GM19023 (cell line): ENCODE data around the gene SMCO4.
"Not testable (repeated sequence)": the region's sequence is repeated elsewhere in the genome, so short reads cannot be mapped to it uniquely, and the experiment has no call there.

ENCODE experiments used
- ATAC-seq: cut with Tn5 transposase; IDR thresholded peaks from one replicate; pipeline ENCODE4 v1.9.1; 2021; ENCODE audit warnings: mild to moderate bottlenecking, moderate library complexity; ENCODE audit not compliant: unreplicated experiment

Gene SMCO4

DNA sequence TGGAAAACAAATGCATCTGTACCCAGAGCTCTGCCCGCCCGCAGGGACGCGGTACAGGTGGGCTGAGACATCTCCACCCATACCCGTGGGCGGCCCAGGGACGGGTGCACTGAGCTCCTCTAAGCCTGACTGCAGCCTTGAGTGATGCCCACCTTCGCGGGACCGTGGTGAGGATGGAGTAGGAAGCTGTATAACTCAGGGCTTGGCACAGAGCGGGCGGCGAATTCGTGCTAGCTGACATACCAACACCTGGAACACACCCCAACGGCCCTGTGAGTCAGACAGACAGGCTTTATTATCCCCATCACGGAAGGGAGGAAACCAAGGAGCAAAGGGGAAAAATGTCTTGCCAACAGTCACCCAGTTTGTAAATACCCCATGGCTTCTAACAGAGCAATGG lies 61.9 kb downstream of the SMCO4 start:
- ATAC-seq, result no peak

DNA sequence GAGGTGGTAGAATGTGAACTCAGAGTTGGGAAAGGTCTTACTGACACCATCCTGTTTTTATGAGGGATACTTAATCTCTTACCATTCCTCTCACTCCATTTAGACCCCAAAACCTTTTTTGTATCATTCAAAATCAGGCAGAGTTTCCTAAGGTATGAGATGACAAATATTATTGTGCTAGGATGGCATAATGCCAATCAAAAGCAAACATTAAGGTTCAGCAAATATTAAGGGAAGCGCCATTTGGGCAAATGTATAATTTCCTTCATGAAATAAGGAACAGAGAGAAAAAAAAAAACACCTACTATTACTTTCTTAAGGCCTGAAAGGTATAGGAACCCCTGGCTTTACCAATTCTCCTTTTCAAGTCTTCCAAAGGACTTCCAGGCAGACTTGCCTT lies 62.4 kb downstream of the SMCO4 start:
- ATAC-seq, result no peak

DNA sequence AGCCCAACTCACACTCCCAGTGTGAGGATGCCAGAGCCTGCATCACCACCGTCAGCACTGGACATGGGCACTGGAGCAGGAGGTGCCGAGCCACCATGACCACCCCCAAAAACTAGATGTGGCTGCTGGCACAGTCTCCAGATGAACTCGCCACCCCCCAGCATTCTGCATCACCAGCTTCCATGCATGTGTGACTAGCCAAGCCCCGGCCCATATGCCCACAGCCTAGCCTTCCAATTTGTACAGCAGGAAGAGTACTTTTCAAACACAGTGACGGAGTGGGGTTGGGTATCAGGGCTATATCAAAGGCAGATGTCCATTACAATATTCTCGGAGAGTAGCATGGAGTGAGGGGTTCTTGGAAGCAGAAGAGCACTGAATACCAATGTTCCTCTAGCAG lies 62.9 kb downstream of the SMCO4 start:
- no peak for ATAC-seq

DNA sequence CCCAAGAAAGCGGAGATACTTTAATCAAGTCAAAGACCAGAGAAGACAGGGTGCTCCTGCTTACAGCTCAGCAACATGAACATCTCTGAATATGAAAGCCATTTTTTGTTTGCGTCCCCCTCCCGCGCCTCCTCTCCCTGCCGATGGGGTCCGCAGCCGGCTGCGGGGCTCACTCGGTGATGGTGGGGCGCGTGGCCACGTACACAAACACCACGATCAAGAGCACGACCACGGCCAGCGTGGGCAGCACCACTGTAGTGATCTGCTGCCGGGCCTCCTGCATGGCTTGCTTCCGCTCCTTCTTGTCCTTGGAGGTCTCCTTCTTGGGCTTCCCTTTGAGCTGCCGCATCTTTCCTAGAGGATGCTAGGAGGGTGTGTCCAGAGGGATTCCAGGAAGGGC lies 64.3 kb downstream of the SMCO4 start:
- no peak for ATAC-seq

DNA sequence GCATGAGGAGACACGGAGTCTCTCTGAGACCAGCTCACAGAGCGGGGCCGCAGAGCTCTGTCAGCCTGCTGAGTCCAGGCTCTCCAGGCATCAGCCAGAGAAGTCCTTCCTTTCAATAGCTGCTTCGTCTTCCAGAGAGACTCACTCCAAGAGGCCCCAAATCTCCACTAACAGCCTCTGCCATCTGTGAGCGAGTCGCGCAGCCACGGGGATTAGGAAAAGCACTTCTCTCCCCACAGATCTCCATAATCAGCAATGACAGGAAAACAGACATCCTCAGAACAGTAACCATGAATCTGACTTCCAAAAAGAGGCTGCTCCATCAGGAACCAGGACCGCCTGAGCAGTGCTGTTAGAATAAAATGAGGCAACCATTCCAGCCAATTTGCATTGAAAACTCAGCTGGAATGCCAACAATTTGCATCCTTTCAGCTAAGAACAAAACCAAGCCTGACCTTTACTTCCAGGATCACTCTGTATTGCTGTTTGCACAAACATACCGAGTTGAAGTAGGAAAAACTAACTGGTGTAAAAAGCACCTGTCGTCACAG lies 65.4 kb downstream of the SMCO4 start:
- no peak for ATAC-seq

DNA sequence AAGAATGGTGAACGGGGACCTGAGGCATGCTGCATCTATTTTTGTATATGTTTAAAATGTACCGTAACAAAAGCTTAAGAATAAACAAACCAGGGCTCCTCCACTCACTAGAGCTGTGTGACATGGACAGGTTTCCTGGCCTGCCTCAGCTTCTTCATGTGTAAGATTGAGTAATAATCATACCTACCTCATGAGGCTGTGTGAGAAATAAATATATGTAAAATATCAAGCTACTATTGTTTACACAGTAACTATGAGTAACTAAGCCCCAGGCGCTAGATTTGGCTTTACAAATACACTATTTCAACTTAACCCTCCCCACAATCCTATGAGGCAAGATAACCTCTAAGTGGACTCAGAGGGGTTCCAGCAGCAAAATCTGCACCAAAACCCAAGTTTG lies 66.4 kb downstream of the SMCO4 start:
- ATAC-seq, result no peak

DNA sequence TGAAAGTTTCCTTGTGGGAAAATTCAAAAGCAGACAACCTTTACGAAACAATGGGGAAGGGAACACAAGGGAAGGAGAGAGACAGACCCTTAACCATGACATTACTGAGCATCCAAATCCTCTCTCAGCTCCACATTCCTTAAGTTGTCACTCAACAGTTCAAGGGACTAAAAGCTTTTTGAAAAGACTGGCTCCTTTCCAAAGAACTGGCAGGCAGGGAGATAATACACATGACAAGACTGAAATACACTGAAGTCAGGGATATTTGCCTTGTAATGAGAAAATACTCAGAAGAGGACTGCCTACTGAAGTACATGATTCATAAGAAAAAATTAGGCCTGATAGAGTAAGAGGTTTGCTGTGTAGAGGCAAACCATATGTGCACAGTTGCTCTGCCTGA lies 69.1 kb downstream of the SMCO4 start:
- ATAC-seq, result no peak

DNA sequence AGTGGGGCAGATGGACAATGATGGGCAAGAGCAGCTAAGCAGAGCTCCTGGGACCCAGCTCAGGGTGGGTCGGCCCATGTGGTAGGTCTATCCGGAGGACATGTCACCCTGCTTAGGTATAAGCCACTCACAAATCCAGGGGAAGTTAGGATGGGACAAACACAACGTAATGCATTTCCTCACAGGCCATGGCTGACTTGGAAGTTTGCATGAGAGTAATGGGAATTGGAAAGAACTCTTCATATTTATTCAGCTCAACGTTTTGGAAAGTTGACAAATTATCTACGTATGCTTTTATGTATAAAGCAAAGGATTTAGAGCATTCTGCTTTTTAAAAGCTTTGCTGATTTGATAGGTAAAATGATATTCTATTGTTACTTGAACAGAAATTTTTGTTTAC lies 74.9 kb downstream of the SMCO4 start:
- no peak for ATAC-seq

DNA sequence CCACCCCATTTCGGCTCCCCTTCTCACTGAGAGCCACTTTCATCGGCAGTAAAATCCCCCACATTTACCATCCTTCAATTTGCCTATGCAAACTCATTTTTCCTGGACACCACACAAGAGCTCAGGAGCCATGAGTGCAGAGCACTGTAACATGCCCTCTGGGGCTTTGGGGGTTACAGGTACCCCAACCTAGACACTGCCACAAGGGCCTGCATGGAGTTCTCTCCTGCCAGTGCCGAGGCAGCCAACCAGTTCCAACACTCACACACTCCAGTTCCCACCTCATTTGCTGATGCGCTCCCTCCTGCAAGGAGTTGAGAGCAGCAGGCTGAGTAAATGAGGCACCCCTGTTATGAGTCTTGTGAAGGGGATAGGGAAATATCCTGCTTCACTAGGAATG lies 76.1 kb downstream of the SMCO4 start:
- ATAC-seq, result no peak

DNA sequence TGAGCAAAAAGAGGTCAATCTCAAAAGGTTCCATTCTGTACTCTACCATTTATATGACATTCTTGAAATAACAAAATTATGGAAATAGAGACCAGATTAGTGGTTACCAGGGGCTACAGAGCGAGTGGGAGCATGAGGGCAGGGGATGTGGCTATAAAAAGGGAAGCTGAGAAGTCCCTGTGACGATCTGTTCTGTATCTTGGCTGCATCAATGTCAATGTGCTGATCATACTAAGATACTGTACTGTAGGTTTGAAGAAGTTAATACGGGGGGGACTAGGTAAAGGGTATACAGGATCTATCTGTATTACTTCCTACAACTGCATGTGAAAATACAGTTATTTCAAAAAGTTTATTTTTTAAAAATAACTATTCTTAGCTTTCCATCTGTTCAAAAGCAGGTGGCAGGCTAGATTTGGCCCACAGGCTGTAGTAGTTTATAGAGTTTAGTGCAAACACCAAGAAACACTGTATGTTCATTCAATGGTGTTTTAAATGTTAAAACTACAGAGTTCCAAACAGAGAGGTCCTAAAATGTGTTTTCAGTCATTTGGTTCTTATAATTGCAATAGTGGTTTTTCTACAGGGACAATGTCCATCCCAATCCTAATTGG lies 78.2 kb downstream of the SMCO4 start:
- no peak for ATAC-seq

DNA sequence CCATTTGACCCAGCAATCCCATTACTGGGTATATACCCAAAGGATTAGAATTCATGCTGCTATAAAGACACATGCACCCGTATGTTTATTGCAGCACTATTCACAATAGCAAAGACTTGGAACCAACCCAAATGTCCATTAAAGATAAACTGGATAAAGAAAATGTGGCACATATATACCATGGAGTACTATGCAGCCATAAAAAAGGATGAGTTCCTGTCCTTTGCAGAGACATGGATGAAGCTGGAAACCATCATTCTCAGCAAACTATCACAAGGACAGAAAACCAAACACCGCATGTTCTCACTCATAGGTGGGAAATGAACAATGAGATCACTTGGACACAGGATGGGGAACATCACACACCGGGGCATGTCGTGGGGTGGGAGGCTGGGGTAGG lies 79.5 kb downstream of the SMCO4 start:
- ATAC-seq, result not testable (repeated sequence)

DNA sequence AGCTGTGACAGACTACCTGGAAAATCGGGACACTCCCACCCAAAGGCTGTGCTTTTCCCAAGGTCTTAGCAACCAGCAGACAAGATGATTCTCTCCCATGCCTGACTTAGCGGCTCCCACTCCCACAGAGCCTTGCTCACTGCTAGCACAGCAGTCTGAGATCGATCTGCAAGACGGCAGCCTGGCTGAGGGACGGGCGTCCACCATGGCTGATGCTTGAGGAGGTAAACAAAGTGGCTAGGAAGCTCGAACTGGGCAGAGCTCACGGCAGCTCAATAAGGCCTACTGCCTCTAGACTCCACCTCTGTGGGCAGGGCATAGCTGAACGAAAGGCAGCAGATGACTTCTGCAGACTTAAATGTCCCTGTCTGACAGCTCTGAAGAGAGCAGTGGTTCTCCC lies 84.9 kb downstream of the SMCO4 start:
- no peak for ATAC-seq

DNA sequence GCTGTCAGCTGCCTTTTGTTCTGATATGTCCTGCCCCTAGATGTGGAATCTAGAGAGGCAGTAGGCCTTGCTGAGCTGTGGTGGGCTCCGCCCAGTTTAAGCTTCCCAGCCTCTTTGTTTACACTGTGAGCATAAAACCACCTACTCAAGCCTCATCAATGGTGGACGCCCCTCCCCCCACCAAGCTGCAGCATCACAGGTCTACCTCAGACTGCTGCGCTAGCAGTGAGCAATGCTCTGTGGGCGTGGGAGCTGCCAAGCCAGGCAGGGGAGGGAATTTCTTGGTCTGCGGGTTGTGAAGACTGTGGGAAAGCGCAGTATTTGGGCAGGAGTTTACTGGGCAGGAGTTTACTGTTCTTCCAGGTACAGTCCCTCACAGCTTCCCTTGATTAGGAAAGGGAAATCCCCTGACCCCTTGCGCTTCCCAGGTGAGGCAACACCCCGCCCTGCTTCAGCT lies 98.5 kb downstream of the SMCO4 start:
- no peak for ATAC-seq

DNA sequence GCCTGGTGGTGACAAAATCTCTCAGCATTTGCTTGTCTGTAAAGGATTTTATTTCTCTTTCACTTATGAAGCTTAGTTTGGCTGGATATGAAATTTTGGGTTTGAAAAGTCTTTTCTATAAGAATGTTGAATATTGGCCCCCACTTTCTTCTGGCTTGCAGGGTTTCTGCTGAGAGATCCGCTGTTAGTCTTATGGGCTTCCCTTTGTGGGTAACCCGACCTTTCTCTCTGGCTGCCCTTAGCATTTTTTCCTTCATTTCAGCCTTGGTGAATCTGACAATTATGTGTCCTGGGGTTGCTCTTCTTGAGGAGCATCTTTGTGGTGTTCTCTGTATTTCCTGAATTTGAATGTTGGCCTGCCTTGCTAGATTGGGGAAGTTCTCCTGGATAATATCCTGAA lies 100.0 kb downstream of the SMCO4 start:
- ATAC-seq, result not testable (repeated sequence)

DNA sequence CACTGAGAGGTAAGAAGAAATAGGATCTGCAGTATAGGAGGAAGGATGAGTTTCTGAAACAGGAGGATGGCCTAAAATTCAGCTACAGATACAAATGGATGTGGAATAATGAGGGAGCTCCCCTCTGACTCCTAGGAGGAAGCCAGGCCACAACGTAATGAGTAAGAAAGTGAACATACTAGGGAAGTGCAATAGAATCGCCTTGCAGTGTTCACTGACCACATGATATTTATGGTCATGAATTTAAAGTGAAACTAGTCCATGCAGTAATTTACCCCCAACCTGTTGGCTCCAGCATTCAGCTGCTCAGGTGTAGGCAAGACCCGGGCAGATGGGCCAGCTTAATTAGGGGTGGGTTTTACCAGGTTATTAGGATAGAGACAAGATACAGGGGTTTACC lies 110.9 kb downstream of the SMCO4 start:
- ATAC-seq, result no peak
